ENCODE measurements around the gene GSK3A.
"Not testable (repeated sequence)": the region's sequence is repeated elsewhere in the genome, so short reads cannot be mapped to it uniquely, and the experiment has no call there.

Gene GSK3A

DNA sequence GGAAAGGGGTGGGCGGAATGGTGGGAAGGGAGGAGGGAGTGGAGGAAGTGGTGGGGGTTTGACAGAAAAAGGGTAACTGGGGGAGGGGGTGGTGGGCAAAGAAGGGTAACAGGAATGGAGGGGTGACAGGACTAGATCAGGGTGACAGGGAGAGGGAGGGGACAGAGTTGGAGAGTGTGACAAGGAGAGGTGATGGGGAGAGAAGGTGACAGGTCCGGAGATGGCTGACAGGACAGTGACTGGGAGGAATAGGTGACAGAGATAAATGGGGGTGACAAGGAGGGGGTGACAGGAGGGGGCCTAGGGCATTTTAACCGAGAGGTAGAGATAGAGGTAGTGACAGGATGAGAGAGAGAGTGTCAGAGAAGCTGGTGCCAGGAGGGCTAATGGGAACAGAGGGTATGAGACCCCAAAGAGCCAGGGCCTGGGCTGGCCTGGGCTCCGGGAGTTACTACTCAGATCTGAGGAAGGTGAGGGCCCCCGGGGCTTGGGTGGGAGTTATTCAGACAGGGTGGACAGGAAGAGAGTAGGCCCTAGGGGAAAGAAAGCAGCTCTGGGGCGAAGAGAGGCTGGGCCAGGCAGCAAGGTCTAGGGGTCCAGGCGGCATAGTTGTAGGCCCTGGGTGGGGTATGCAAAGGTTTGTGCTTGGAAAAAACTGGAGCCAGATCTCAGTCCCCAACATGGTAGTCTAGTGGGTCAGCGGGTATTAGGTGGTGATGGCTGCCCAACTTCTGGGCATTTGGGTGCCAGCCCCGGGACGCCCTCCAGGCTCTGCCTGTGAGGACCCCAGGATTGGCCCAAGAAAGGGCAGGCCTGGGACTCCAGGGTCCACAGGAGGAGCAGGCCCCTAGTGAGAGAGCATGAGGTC lies 27.3 kb upstream of the GSK3A start:
- DNase-seq (ENCODE audit: low read depth): no peak
- TF ChIP-seq, protein P1, sequence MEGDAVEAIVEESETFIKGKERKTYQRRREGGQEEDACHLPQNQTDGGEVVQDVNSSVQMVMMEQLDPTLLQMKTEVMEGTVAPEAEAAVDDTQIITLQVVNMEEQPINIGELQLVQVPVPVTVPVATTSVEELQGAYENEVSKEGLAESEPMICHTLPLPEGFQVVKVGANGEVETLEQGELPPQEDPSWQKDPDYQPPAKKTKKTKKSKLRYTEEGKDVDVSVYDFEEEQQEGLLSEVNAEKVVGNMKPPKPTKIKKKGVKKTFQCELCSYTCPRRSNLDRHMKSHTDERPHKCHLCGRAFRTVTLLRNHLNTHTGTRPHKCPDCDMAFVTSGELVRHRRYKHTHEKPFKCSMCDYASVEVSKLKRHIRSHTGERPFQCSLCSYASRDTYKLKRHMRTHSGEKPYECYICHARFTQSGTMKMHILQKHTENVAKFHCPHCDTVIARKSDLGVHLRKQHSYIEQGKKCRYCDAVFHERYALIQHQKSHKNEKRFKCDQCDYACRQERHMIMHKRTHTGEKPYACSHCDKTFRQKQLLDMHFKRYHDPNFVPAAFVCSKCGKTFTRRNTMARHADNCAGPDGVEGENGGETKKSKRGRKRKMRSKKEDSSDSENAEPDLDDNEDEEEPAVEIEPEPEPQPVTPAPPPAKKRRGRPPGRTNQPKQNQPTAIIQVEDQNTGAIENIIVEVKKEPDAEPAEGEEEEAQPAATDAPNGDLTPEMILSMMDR (IDR thresholded peaks at IDR 0.05; ENCODE audit: control insufficient read depth, insufficient read depth, low read depth, low read length, missing control alignments): no peak
- H3K4me3 ChIP-seq (ENCODE audit: control insufficient read depth, low read depth, low read length): peak overlapping the region; percentile 80

DNA sequence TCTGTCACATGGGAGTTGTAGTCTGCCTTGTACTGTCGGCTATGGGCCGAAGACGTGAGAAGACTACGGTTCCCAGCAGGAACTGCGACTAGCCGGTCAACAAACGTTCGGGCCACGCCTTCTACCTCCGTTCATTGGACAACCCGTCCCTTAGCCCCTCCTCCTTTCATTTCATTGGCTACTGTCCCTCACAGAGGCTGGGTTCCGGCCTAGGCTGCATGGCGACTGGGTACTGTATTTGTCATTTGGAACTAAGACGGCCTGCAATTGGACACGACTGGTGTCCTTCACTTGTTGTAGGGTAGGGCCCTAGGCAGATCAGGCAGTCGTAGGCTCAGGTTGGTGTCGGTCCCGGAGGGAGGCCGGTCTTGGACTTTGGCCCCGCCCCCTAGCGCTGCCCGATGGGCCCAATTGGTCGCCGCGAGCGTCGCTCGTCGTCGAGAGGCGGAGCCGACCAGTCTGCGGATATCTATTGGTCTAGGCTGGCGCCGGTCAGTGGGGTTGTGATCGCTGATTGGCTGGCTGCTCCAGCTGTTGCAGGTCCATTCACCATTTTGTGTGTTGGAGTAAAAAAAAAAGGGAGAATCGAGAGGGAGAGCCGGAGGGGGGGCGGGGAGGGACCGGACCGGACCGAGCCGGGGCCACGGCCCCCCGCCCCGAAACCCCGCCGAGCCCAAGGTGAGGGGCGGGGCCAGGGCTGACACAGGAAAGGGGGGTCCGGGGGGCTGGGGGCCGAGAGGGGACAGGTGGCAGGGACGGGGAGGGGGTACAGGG lies 26.5 kb upstream of the GSK3A start, which contains the start of gene CIC:
Gene CIC, plus strand, starts transcription at position 549 of the 774 bp plus-strand sequence. CDS start 2,532 bp downstream, outside the sequence.
- TF ChIP-seq, protein P1 (IDR thresholded peaks at IDR 0.05; ENCODE audit: control insufficient read depth, insufficient read depth, low read depth, low read length, missing control alignments): no peak
- H3K4me3 ChIP-seq (ENCODE audit: control insufficient read depth, low read depth, low read length): peak within 1 kb of the TSS; percentile 92
- DNase-seq (ENCODE audit: low read depth): peak; percentile 100

DNA sequence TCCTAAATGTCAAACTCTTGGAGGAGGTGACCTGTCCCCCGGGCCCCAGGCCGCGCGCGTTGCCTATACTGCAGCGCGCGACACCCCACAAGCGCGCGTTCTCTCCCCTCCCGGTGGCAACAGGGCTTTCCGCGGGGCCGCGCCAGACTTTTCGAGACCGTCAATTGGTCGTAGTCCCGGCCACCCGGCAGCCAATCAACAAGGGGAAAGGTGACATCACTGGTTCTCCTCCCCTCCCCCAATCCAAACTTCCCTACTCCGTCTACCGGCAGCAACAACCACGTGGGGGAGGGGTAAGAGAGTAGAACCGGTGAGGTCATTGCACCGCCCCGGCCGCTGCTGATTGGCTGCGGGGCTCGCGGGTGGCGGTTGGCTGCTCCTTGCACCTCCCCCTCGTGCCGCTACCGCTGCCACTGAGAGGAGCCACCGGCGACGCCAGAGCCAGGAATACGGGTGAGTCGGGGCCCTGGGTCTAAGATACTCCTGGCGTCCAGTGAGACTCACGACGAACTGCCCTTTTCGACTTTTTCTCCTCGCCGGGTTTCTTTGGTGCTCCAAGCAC lies 25.8 kb upstream of the GSK3A start:
- TF ChIP-seq, protein P1 (IDR thresholded peaks at IDR 0.05; ENCODE audit: control insufficient read depth, insufficient read depth, low read depth, low read length, missing control alignments): no peak
- H3K4me3 ChIP-seq (ENCODE audit: control insufficient read depth, low read depth, low read length): peak overlapping the region; percentile 92
- DNase-seq (ENCODE audit: low read depth): peak; percentile 98

DNA sequence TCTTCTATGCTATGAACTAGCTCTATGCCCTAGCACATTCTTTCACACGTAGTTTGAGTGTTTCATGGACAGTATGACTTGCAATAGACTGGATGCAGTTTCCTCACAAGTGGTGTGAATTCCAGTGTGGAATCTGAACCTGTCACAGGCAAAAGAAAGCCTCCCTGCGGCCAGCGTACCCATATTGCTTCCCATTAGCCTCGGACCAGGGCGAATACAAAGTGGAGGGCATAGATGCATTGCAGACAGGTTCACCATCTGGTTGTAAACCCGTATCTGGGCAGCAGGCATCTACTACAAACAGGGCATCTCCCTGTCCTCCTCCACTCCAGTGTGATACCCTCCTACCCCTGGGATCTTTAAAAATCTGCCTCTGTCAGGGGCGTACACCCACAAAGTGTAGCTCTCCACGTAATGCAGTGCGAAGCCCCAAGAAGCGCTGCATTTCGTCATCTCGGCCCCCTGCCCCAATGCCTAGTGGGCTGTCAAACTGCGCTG lies 25.3 kb upstream of the GSK3A start:
- H3K4me3 ChIP-seq (ENCODE audit: control insufficient read depth, low read depth, low read length): peak overlapping the region; percentile 92
- TF ChIP-seq, protein P1 (IDR thresholded peaks at IDR 0.05; ENCODE audit: control insufficient read depth, insufficient read depth, low read depth, low read length, missing control alignments): no peak
- DNase-seq (ENCODE audit: low read depth): no peak

DNA sequence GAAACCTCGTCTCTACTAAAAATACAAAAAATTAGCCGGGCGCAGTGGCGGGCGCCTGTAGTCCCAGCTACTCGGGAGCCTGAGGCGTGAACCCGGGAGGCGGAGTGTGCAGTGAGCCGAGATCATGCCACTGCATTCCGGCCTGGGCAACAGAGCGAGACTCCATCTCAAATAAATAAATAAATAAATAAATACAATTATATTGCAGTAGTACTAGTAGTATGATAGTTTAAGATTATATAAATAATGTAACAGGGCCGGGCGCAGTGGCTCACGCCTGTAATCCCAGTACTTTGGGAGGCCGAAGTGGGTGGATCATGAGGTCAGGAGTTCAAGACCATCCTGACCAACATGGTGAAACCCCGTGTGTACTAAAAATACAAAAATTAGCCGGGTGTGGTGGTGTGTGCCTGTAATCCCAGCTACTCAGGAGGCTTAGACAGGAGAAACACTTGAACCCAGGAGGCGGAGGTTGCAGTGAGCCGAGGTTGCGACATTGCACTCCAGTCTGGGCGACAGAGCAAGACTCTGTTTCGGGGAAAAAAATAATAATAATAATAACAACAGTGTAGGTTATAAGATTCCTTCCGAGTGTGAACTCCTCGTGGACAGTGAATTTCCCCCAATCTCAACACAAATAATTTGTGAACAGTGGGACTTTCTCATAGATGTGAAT lies 24.7 kb upstream of the GSK3A start:
- H3K4me3 ChIP-seq (ENCODE audit: control insufficient read depth, low read depth, low read length); DNase-seq (ENCODE audit: low read depth): not testable (repeated sequence)

DNA sequence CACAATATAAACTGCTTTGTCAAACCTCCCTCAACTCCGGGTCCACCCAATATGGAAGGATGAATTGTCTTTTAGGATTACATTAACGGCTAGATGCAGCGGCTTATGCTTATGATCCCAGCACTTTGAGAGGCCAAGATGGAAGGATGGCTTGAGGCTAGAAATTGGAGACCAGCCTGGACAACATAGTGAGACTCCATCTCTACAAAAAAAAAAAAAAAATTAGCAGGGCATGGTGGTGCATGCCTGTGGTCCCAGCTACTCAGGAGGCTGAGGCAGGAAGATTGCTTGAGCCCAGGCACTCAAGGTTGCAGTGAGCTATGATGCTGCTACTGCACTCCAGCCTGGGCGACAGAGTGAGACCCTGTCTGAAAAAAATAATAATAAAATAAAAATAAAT lies 23.7 kb upstream of the GSK3A start:
- not testable (repeated sequence) for DNase-seq (ENCODE audit: low read depth); H3K4me3 ChIP-seq (ENCODE audit: control insufficient read depth, low read depth, low read length)

DNA sequence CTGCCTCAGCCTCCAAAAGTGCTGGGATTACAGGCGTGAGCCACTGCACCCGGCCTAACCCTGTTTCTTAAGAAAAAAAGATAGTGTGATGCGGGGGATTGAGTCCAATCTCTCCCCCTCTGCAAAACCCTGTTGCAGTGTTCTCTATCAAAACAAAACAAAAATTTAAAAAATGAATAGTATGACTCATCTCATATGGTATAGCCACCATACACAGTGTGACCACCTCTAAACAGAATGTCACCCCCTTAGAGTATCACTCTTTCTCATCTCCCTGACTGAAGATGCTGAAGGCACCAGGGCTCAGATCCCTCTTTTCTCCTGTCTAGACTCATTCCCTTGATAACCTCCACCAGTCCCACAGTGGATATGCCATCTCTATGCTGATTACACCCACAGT lies 19.4 kb upstream of the GSK3A start:
- no peak for DNase-seq (ENCODE audit: low read depth)
- H3K4me3 ChIP-seq (ENCODE audit: control insufficient read depth, low read depth, low read length): no peak overlapping the region
- TF ChIP-seq, protein P1 (IDR thresholded peaks at IDR 0.05; ENCODE audit: control insufficient read depth, insufficient read depth, low read depth, low read length, missing control alignments): no peak

DNA sequence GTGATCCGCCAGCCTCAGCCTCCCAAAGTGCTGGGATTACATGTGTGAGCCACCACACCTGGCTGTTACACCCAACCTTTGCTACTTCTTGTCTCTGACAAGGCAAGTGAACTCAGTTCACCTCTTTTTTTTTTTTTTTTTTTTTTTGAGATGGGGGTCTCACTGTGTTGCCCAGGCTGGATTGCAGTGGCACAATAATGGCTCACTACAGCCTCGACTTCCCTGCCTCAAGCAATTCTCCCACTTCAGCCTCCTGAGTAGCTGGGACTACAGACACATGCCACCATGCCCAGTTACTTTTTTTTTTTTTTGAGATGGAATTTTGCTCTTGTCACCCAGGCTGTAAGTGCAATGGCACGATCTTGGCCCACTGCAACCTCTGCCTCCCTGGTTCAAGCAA lies 15.4 kb upstream of the GSK3A start:
- H3K4me3 ChIP-seq (ENCODE audit: control insufficient read depth, low read depth, low read length); DNase-seq (ENCODE audit: low read depth): not testable (repeated sequence)
